Caco-2 (cell line): ENCODE measurements around the gene CDK12. TPM values are rescaled to one million over a fixed set of nuclear protein-coding genes. Genes with fewer than 3 reads are reported as not detected.
A peak's percentile ranks its signal among the peaks of the same experiment; 100 is the strongest.

Experiments
- BruUV-seq: library from RNA; stranded (reverse); fragments of 400-500 nt; replicated peaks from 2 replicates; lab custom pipeline; 2021; lab: Mats Ljungman, UMichigan
- CTCF ChIA-PET: fragments of 300-600 bp; sonication (Branson Sonifier 250); formaldehyde crosslinking; loops from one replicate; lab custom pipeline; 2022; ENCODE audit warnings: antibody characterized with exemption; lab: Charles Lee
- POLR2A ChIA-PET: fragments of 300-600 bp; sonication (Branson Sonifier 250); formaldehyde crosslinking; loops from one replicate; lab custom pipeline; 2022; ENCODE audit warnings: antibody characterized with exemption; lab: Charles Lee
- DNase-seq, 2 experiments: peaks; one replicate each; pipeline versions ENCODE4 v3.0.0 to v3.0.0-alpha.2; 2020 to 2022
- H3K27me3 ChIP-seq: replicated peaks from 2 replicates; pipeline ENCODE4 v1.6.0; 2011; ENCODE audit warnings: low read length; ENCODE audit not compliant: control insufficient read depth, insufficient read depth
- H3K36me3 ChIP-seq: 2 replicates; pipeline ENCODE4 v1.5.1; 2011; ENCODE audit warnings: low read length; ENCODE audit not compliant: control insufficient read depth, insufficient read depth
- H3K4me1 ChIP-seq: fragments of 250-450 bp; sonication (Bioruptor Pico); 2 replicates; pipeline ENCODE4 v1.5.1; 2020; ENCODE audit warnings: mild to moderate bottlenecking
- H3K4me3 ChIP-seq: 2 replicates; pipeline ENCODE4 v1.5.1; 2011; ENCODE audit warnings: low read depth, mild to moderate bottlenecking, control low read depth, low read length
- H3K9me3 ChIP-seq: fragments of 250-450 bp; sonication (Bioruptor Pico); 2 replicates; pipeline ENCODE4 v1.5.1; 2020; ENCODE audit warnings: mild to moderate bottlenecking, moderate library complexity
- H3K27ac Mint-ChIP-seq: one replicate; pipeline ENCODE4 v1.8.0; 2022; ENCODE audit warnings: mixed read lengths; ENCODE audit not compliant: unreplicated experiment
- H3K27me3 Mint-ChIP-seq: one replicate; pipeline ENCODE4 v1.8.0; 2022; ENCODE audit warnings: mixed read lengths; ENCODE audit not compliant: insufficient read depth, unreplicated experiment
- H3K36me3 Mint-ChIP-seq: one replicate; pipeline ENCODE4 v1.8.0; 2022; ENCODE audit warnings: mild to moderate bottlenecking, mixed read lengths; ENCODE audit not compliant: insufficient read depth, unreplicated experiment
- H3K4me1 Mint-ChIP-seq: one replicate; pipeline ENCODE4 v1.8.0; 2022; ENCODE audit warnings: low read depth, mixed read lengths; ENCODE audit not compliant: unreplicated experiment
- H3K4me3 Mint-ChIP-seq: one replicate; pipeline ENCODE4 v1.8.0; 2022; ENCODE audit warnings: mild to moderate bottlenecking, moderate library complexity, mixed read lengths; ENCODE audit not compliant: unreplicated experiment
- H3K9me3 Mint-ChIP-seq: one replicate; pipeline ENCODE4 v1.8.0; 2022; ENCODE audit warnings: mixed read lengths; ENCODE audit not compliant: unreplicated experiment
- CTCF ChIP-seq, 2 experiments: fragments of 200-600 bp in 1 of 2; IDR thresholded peaks; 1 replicate in 1 of 2; 2 replicates in 1 of 2; pipeline versions ENCODE4 v1.5.1 to v1.8.0; 2011 to 2022; ENCODE audit warnings: antibody characterized with exemption in 1 of 2, control low read depth in 1 of 2, inconsistent platforms in 1 of 2, low read depth in 1 of 2, low read length in 1 of 2, mild to moderate bottlenecking in 1 of 2, moderate library complexity in 1 of 2; ENCODE audit not compliant: insufficient read depth in 1 of 2, severe bottlenecking in 1 of 2, unreplicated experiment in 1 of 2
- intact Hi-C: fragments of 100-400 bp; cut with micrococcal nuclease; formaldehyde crosslinking; loops from one replicate; pipeline ENCODE4 v1.10.0; 2022; ENCODE audit not compliant: unreplicated experiment
- total RNA-seq: library from RNA; stranded (reverse); gene quantifications from 2 replicates; pipeline ENCODE4 v1.2.3, GENCODE V29; 2022

CDK12 gene
- total RNA-seq, 1 experiment from 2014 or later, result 85.5 TPM

GRCh38 chr17:39443326-39443725 is 18.0 kb upstream of the CDK12 start:
- ChIA-PET CTCF (no interaction called here), POLR2A (no interaction called here)
- no peak overlapping the region for H3K4me3 ChIP-seq
- Mint-ChIP-seq H3K4me3 (no peak overlapping the region), H3K36me3 (peaks cover 98% of the 10 kb centered on the region), H3K4me1 (no peaks in the 10 kb centered on the region), H3K27ac (no peak overlapping the region), H3K27me3 (no peaks in the 10 kb centered on the region), H3K9me3 (no peaks in the 10 kb centered on the region)
- BruUV-seq, result no TSS peak
- H3K9me3 ChIP-seq, result no peaks in the 10 kb centered on the region
- TF ChIP-seq CTCF (IDR thresholded peaks at IDR 0.05; ENCODE audit: insufficient read depth in 1 of 2, low read depth in 1 of 2, low read length in 1 of 2, severe bottlenecking in 1 of 2, unreplicated experiment in 1 of 2), result no peak
- DNase-seq, result no peak
- no peaks in the 10 kb centered on the region for H3K27me3 ChIP-seq
- no peaks in the 10 kb centered on the region for H3K4me1 ChIP-seq
- peaks cover 3% of the 10 kb centered on the region; the same call in 1 of the 2 replicates for H3K36me3 ChIP-seq
- intact Hi-C loops, result no loop called here

- Mint-ChIP-seq H3K9me3 (no peaks in the 10 kb centered on the region), H3K27me3 (no peaks in the 10 kb centered on the region), H3K4me3 (no peak overlapping the region), H3K4me1 (no peaks in the 10 kb centered on the region), H3K36me3 (peaks cover 81% of the 10 kb centered on the region), H3K27ac (no peak overlapping the region)
- TF ChIP-seq CTCF (IDR thresholded peaks at IDR 0.05; ENCODE audit: insufficient read depth in 1 of 2, low read depth in 1 of 2, low read length in 1 of 2, severe bottlenecking in 1 of 2, unreplicated experiment in 1 of 2), result no peak
- intact Hi-C loops, result no loop called here
- Histone ChIP-seq H3K27me3 (no peaks in the 10 kb centered on the region), H3K36me3 (0 out of 2 replicates have a peak, but pooled peaks cover 2% of the 10 kb centered on the region), H3K4me3 (no peak overlapping the region), H3K9me3 (no peaks in the 10 kb centered on the region), H3K4me1 (peaks cover 4% of the 10 kb centered on the region; the same call in 1 of the 2 replicates)
- CTCF ChIA-PET, result no interaction called here
- no peak for DNase-seq
- POLR2A ChIA-PET, result no interaction called here
- no TSS peak for BruUV-seq
Measured at GRCh38 chr17:39447561-39447960, 13.7 kb upstream of the CDK12 start.

GRCh38 chr17:39450051-39450450 is 11.2 kb upstream of the CDK12 start:
- Histone ChIP-seq H3K9me3 (no peaks in the 10 kb centered on the region), H3K4me3 (peak overlapping the region; percentile 83), H3K36me3 (0 out of 2 replicates have a peak, but pooled peaks cover 2% of the 10 kb centered on the region), H3K4me1 (peaks cover 4% of the 10 kb centered on the region; the same call in 1 of the 2 replicates), H3K27me3 (no peaks in the 10 kb centered on the region)
- no peaks in the 10 kb centered on the region for H3K9me3 Mint-ChIP-seq
- intact Hi-C loops, result loop anchor here (5.0 kb wide), 1 partner anchor 48 kb away; the partner anchor contains the start of gene FBXL20
- DNase-seq, result peak in 1 of 2 experiments; percentile 20
- TF ChIP-seq CTCF (IDR thresholded peaks at IDR 0.05; ENCODE audit: insufficient read depth in 1 of 2, low read depth in 1 of 2, low read length in 1 of 2, severe bottlenecking in 1 of 2, unreplicated experiment in 1 of 2), result no peak
- H3K27ac Mint-ChIP-seq, result peak overlapping the region; percentile 97
- ChIA-PET CTCF (interaction anchor here (1.2 kb wide), 1 partner anchor 172 kb away, joined by 6 read pairs; no protein-coding TSS in a partner anchor), POLR2A (interaction anchor here (0.8 to 2.1 kb wide), 3 partner anchors 12 to 35 kb away, joined by 3 to 129 read pairs (median 6); partner anchors contain the start of gene CDK12)
- peaks cover 7% of the 10 kb centered on the region for H3K4me1 Mint-ChIP-seq
- H3K27me3 Mint-ChIP-seq, result no peaks in the 10 kb centered on the region
- BruUV-seq, result no TSS peak
- peak overlapping the region; percentile 98 for H3K4me3 Mint-ChIP-seq
- H3K36me3 Mint-ChIP-seq, result peaks cover 58% of the 10 kb centered on the region
